Measurements from ENCODE around the gene COLQ. TPM values are rescaled to one million over a fixed set of nuclear protein-coding genes. Genes with fewer than 3 reads are reported as not detected.

Gene COLQ
- total RNA-seq, 2 experiments from 2014 or later, result 2.3 to 4.7 TPM

DNA sequence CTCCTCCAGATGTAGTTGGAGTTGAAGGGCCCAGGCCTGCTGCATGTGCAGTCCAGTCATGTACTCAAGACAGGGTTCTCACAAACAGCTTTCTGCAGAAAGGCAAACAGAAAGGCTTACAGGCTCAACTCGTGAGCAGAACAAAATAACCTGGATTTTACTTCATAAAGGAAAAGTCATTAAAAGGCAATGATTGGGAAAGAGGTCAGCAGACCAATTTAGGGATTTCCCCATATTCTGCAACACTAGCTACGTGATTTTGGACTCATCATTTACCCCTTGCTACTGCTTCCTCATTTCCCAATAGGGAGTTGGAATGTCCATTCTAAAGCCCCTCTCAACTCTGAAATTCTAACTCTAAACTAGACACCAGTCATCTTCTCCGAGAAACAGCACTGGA is 112.3 kb downstream of the COLQ start:
- DNase-seq (no peak), ATAC-seq (no peak)
- no peaks in the 10 kb centered on the region for H3K9me3 Mint-ChIP-seq (ENCODE audit: low read depth)
- no peaks in the 10 kb centered on the region for H3K27me3 Mint-ChIP-seq
- CTCF ChIA-PET, result interaction anchor here (2.9 to 7.5 kb wide), 2 partner anchors 141 to 206 kb away, joined by 13 to 96 read pairs; no protein-coding TSS in a partner anchor
- H3K36me3 Mint-ChIP-seq, result peaks cover 24% of the 10 kb centered on the region
- no peaks in the 10 kb centered on the region for H3K4me1 Mint-ChIP-seq
- no peak overlapping the region for H3K27ac Mint-ChIP-seq
- H3K4me3 Mint-ChIP-seq, result no peak overlapping the region

DNA sequence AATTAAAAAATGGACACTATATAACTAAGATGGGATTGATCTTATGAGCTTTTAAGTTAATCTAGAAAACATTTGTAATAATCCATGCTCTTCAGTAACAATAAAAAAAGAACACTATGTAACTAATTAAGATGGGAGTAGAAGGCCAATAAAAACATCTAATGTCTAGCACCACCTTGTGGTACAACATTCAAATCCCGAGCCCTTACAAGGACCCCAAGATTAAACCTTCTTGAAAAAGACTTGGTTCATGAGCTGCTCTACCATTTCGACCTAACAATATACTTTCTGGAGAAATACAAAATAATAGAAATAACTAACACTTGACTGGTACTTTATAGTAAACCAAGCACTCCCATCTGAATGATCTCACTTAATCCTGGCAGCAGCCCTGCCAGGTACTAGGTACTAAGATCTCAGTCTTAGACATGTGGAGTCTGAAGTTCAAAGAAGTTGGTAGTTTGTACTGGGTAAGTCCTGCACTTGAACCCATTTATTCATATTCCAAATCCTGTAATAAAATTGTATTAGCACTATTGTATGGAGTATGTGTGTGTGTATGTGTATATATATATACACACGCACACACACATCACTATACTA is 116.0 kb downstream of the COLQ start:
- peaks cover 3% of the 10 kb centered on the region for H3K36me3 Mint-ChIP-seq
- H3K4me3 Mint-ChIP-seq, result no peak overlapping the region
- no peaks in the 10 kb centered on the region for H3K9me3 Mint-ChIP-seq (ENCODE audit: low read depth)
- no peaks in the 10 kb centered on the region for H3K27me3 Mint-ChIP-seq
- DNase-seq (no peak), ATAC-seq (peak; percentile 64)
- peaks cover 12% of the 10 kb centered on the region for H3K4me1 Mint-ChIP-seq
- CTCF ChIA-PET, result interaction anchor here (0.6 to 7.5 kb wide), 38 partner anchors 10 to 297 kb away, joined by 3 to 96 read pairs (median 4); partner anchors contain the start of genes BTD, CAPN7, EAF1 and HACL1
- H3K27ac Mint-ChIP-seq, result no peak overlapping the region

DNA sequence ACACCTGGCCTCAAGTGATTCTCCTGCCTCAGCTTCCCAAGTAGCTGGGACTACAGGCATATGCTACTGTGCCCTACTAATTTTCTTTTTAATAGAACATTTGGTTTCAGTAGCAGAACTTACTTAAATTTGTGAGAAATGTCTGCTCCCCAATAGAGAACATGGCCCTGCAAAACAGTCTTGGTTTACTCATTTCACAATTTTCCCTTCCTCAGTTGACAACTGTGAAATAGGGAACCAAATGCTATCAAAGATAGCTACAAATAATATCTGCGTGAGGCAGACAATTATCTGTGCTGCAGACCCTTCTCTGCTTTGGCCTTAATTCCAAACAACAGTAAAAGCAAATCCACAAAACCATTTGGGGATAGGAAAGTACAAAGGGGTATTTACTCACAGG is 116.7 kb downstream of the COLQ start:
- ATAC-seq (no peak), DNase-seq (no peak)
- Mint-ChIP-seq H3K4me3 (no peak overlapping the region), H3K9me3 (ENCODE audit: low read depth) (no peaks in the 10 kb centered on the region), H3K36me3 (no peaks in the 10 kb centered on the region), H3K27me3 (no peaks in the 10 kb centered on the region), H3K4me1 (peaks cover 19% of the 10 kb centered on the region), H3K27ac (no peak overlapping the region)
- CTCF ChIA-PET, result interaction anchor here (0.6 to 7.5 kb wide), 36 partner anchors 10 to 296 kb away, joined by 3 to 96 read pairs (median 4); partner anchors contain the start of genes BTD, CAPN7, EAF1 and HACL1

DNA sequence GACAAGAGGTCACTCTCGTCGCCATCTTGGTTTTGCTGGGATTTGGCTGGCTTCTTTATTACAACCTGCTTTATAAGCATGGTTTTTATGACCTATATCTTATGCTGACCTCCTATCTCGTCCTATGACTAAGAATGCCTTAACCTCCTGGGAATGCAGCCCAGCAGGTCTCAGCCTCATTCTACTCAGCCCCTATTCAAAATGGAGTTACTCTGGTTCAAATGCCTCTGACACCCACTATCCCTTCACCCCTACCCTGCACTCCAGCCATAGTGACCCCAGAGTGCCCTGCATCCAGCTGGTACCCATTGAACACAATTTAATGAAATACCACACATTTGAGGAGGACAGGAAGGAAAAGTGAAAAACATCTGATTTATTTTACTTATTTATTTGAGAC is 117.5 kb downstream of the COLQ start:
- DNase-seq (no peak), ATAC-seq (no peak)
- Mint-ChIP-seq H3K4me3 (no peak overlapping the region), H3K27ac (no peak overlapping the region), H3K36me3 (no peaks in the 10 kb centered on the region), H3K27me3 (no peaks in the 10 kb centered on the region), H3K9me3 (ENCODE audit: low read depth) (no peaks in the 10 kb centered on the region), H3K4me1 (peaks cover 27% of the 10 kb centered on the region)
- CTCF ChIA-PET, result interaction anchor here (1.5 to 7.5 kb wide), 6 partner anchors 132 to 295 kb away, joined by 3 to 96 read pairs (median 18); no protein-coding TSS in a partner anchor

DNA sequence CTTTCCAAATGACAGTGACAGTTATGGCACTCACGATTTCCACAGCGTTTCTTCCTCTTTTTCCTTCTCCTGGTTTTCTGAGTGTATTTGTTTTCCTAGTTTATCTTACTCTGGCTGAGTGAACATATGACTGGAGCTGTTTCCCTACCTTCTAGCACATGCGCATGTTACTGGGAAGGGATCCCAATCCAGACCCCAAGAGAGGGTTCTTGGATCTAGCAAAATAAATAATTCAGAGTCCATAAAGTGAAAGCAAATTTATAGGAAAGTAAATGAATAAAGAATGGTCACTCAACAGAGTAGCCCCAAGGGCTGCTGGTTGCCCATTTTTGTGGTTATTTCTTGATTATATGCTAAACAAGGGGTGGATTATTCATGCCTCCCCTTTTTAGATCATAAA is 118.0 kb downstream of the COLQ start:
- DNase-seq (no peak), ATAC-seq (no peak)
- H3K4me1 Mint-ChIP-seq, result peaks cover 31% of the 10 kb centered on the region
- CTCF ChIA-PET, result interaction anchor here (2.7 to 7.5 kb wide), 3 partner anchors 135 to 294 kb away, joined by 15 to 96 read pairs (median 20); no protein-coding TSS in a partner anchor
- H3K36me3 Mint-ChIP-seq, result no peaks in the 10 kb centered on the region
- H3K27me3 Mint-ChIP-seq, result no peaks in the 10 kb centered on the region
- H3K27ac Mint-ChIP-seq, result no peak overlapping the region
- no peak overlapping the region for H3K4me3 Mint-ChIP-seq
- H3K9me3 Mint-ChIP-seq (ENCODE audit: low read depth), result no peaks in the 10 kb centered on the region

DNA sequence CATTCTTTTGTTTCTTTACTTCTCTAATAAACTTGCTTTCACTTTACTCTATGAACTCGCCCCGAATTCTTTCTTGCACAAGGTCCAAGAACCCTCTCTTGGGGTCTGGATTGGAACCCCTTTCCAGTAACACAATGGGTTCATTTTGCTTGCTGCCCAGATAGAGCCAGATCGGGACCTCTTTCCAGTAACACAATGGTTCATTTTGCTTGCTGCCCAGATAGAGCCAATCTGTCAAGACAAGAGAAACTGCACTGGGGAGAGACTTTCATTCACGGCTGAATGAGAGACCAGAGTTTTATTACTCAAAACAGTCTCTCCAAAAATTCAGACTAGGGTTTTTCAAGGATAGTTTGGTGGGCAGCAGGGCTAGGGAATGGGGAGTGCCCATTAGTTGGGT is 119.6 kb downstream of the COLQ start:
- H3K27me3 Mint-ChIP-seq, result no peaks in the 10 kb centered on the region
- CTCF ChIA-PET, result interaction anchor here (0.9 to 7.5 kb wide), 4 partner anchors 27 to 156 kb away, joined by 3 to 96 read pairs (median 4); no protein-coding TSS in a partner anchor
- DNase-seq (no peak), ATAC-seq (no peak)
- H3K36me3 Mint-ChIP-seq, result no peaks in the 10 kb centered on the region
- no peak overlapping the region for H3K27ac Mint-ChIP-seq
- no peak overlapping the region for H3K4me3 Mint-ChIP-seq
- no peaks in the 10 kb centered on the region for H3K9me3 Mint-ChIP-seq (ENCODE audit: low read depth)
- H3K4me1 Mint-ChIP-seq, result peaks cover 36% of the 10 kb centered on the region

Small RNA genes lying within 50 kb of the gene (microRNA-seq; reads per million reads assigned to microRNA genes)
- not detected for gene MIR4270

Other genes starting within 250 kb of the COLQ start
- 10 to 100 TPM; 19.4 to 30.3 TPM for gene SH3BP5, start 189.1 kb downstream of the COLQ start, total RNA-seq
- 10 to 100 TPM; 17.2 to 18.3 TPM for gene METTL6, start 94.2 kb downstream of the COLQ start, total RNA-seq
- 10 to 100 TPM; 27.3 to 29.5 TPM for gene EAF1, start 94.1 kb downstream of the COLQ start, total RNA-seq
- gene HACL1, start 79.9 kb upstream of the COLQ start, total RNA-seq, result 10 to 100 TPM; 24.4 to 25.5 TPM
- 1 to 10 TPM; 5.2 to 6.2 TPM for gene BTD, start 80.0 kb upstream of the COLQ start, total RNA-seq

Measured in activated CD8-positive, alpha-beta memory T cell treated with anti-CD3 and anti-CD28 coated beads, Interleukin-2, amount 10 ng/mL, durations not matched to agents 7 days and 5 days (primary cell).